SKM-1 (cell line): ENCODE results near the gene GPC5.

Experiments used
- DNase-seq: peaks from one replicate; lab custom pipeline; 2025; ENCODE audit not compliant: unreplicated experiment; lab: John Stamatoyannopoulos, UW

The GPC5 gene

DNA sequence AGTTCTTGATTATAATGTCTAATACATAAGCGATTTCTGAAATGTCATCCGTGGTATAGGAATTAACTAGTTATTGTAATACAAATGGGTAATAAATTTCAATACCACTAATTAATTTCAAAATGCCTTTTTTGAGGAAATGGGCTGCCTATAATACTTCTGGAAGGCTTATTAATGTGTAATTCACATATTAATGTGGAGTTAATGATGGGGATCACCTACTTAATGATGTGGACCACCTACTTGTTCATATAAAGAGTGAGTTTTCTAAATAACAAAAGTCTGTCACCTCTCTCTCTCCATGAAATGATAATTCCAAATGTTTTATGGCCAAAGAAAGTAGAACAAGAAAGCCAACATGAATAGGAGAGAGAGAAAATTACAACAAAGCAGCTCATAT is 914.4 kb downstream of the GPC5 start:
- no peak for DNase-seq

DNA sequence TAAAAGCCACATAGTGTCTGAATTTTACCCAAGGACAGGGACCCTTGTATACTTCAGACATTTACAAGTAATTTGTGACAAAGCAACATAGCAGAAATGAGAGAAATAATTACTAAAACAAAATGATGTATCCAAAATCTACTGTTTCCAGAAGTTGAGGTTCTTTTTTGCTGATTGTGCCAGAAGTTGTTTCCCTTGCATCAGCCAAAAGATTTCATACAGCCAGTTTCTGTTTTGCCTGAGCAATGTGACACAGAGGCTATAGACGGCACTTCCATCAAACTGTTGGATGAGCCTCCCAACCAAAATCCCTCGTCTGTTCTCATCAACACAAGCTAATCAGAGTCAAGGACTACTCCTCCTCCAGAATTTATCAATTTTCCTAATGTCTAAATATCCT is 915.0 kb downstream of the GPC5 start:
- DNase-seq = no peak

DNA sequence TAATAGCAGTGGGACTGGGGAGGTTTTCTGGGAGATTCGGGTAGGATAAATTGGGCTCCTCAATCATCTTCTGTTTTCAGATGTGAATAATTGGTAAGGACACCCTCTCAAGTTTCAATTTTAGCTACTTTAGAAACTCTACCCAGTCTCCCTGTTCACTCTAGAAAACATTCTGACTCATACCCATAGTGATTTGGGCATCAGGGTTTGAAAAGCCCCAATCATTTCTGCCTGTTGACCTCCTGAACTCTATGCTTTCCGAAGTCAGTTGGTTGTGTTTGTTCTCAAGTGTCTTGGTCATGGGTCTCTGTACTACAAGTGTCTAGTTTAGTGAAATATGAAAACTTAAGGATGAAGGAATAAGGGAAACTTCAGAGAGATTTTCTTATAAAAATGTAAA is 916.8 kb downstream of the GPC5 start:
- DNase-seq = no peak

DNA sequence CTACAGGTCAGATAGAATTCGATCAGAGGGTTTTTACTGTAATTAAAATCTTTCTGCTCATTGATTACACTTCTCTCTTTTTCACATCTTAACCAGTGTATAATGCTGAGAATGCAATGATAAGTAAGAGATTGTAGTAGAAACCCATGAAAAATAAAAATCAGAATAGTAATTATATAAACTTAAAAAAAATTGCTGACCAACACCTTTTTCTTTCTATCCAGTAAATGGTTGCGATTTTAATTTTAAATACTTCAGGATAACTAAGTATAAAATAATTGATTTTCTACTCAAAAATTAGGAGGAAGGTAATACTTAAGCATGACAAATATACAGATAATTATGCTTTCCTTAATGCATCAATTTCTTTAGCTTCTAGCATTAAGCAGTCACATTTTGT is 917.6 kb downstream of the GPC5 start:
- DNase-seq = no peak

DNA sequence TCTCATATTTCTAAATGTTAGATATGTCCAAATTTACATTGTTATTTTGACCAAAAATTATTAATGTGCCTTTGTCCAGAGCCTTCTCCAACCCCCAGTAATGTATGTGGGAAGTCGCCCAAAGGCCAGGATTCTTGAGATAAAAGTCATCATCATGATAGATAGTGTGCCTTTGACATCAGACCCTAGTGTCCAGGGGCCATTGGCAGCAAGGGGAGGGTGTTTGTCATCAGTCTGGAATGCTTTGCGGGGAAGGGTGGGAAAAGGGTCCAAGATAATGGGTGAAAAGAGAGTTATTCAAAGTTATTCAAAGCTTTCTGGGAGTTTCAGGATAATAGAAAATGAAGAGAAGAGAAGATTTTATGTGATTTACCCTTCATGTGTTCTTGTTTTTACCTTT is 918.6 kb downstream of the GPC5 start:
- DNase-seq = no peak

DNA sequence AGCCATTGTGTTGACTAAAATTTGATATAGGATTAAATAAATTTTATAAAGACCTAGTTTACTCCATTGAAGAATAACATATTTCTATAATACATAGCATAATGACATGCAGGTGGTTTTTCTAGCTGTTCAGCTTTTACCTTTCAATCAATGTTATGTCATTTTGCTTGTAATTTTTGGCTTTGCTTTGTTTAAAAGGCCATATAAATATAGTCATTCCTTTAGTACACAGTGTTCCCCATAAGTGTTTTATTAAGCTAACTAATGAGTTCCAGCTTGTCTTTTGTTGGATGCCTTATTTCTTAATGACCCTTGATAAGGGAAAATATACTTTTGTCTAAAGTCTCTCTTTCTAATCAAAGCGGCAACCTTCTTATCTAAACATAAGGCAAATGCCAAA is 921.9 kb downstream of the GPC5 start:
- no peak for DNase-seq

DNA sequence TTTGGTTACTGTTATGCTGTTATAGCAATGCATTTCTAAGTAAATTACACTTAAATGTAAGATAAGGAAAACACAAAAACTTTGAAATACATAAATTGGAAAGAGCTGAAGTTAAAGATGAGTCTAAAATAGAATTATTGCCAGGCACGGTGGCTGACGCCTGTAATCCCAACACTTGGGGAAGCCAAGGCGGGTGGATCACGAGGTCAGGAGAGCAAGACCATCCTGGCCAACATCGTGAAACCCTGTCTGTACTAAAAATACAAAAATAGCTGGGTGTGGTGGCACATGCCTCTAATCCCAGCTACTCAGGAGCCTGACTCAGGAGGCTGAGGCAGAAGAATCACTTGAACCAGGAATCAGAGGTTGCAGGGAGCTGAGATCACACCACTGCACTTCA is 922.8 kb downstream of the GPC5 start:
- no peak for DNase-seq

DNA sequence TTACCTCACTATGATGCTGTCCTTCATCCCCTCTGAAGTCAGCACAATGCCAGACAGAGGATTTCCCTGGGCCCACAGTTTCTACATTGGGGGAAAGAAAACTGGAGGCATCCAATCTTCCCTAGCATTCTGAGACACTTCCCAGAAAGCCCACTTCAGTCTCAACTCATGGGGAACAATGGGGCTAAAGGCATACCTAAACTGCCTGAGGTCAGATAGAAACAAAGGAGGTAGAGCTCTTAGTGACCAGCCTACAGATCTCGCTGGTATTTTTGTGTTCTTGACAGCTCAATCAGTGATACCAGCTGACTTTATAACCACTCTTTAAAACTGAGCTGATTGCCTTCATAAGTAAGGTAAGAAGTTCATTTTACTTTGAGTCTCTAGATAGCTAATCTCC is 947.2 kb downstream of the GPC5 start:
- DNase-seq = no peak

DNA sequence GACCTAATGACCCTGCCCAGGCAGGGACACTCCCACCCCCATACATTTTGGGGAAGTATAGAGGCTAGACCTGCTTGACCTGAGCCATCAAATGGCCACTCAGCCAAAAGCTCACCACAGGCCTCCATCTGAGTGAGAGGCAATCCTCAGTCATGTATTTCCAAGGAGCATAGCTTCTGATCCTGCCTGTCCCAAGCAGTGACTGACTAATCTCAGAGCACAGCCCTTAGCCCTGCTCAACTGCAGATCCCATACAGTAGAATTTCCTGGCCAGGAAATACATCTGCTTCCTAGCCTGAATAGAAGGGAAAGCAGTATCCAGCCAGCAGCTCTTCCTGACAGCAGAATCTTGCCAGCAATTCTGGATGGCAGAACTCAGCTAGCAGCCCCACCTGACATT is 947.6 kb downstream of the GPC5 start:
- DNase-seq = no peak

DNA sequence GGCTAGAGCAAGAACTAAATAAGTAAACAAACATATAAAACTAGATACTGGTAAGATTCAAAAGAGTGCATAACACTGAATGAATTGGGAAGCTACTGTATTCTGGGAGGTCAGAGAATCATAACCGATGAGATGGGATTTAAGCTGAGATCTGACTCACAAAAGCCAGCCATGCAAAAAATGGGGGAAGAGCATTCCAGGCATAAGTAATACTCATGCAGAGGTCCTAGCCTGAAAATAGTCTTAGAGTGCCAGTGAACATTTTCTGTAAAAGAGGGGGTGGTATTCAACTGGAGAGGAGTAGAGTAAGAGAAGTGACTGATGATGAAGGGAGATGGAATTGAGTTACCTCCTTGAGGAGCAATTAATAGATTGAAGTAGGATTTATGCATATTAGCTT is 956.2 kb downstream of the GPC5 start:
- no peak for DNase-seq

DNA sequence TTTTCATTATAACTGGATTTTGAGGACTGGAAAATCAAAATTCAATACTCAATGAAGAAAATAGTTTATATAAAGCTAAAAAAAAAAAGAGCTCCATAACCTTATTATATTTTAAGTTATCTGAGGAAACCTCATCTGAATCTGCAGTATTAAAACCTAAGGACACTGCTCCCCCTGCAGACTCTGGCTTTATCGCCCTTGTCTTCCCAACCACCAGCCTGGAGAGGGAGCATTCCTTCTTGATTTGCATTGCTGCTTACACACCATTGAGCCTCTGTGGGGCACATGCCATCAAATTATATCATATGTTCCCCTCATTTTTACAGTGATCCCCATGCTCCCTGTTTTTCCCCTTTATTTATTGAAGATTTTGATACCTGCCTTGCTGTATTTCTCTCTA is 956.8 kb downstream of the GPC5 start:
- no peak for DNase-seq

DNA sequence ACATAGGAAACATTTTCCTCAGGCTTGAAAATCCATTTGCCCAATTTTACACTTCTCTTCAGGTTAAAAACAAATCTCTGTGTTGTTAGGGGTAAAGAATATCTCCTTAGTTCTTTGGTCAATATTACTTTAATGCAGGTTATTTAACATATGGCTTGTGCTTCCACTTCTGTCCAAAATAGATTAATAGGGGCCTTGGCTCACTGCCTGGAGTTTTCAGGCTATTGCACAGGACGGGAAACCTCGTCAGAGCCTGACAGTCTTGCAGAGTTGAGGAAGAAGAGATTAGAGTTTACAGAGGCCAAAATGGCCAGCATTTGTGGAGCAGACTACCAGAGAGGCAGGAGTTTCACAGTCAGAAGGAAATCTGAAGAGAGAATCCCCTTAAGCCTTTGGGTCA is 964.3 kb downstream of the GPC5 start:
- no peak for DNase-seq

DNA sequence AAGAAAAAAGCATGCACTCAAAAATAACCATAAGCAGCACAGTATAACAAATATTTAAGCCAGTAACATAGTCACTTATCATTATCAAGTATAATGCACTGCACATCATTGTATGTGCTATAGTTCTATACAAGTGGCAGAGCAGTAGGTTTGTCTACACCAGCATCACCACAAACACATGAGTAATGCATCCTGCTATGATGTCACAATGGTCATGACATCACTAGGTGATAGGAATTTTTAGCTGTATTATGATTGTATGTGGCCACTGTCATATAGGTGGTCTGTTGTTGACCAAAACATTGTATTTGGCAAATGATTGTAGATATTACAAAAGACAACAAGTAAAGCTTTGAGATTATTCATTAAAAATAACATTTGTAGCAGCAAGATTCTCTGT is 967.5 kb downstream of the GPC5 start:
- DNase-seq = no peak

DNA sequence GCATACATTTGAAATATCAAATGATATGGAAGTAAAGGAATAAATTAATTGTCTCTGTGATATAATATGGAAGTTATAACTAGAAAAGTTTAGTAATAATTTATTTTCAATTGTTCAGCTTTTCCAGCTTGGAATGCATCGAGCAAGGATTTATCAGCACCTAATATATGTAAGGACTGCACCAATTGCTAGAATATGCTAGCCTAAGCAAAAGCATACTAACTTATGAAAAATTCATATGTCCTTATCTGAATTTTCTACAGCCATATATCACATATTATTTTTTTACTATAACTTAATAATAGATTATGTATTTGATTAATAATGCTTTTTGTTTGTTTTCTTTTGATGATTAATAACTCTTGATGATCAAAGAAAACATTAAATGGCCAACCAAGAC is 979.0 kb downstream of the GPC5 start:
- DNase-seq = no peak

DNA sequence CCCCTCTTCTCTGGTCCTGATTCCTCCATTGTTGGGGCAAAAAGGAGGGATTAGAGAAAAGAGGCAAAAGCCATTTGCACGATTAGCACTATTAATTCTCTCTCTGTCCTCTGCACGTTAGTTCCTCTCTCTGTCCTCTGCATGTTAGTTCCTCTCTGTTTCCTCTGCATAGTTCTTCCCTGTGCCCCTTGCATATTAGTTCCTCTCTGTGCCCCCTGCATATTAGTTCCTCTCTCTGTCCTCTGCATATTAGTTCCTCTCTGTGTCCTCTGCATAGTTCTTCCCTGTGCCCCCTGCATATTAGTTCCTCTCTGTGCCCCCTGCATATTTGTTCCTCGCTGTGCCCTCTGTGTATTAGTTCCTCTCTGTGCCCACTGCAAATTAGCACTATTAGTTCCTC is 981.0 kb downstream of the GPC5 start:
- DNase-seq = peak; percentile 25

DNA sequence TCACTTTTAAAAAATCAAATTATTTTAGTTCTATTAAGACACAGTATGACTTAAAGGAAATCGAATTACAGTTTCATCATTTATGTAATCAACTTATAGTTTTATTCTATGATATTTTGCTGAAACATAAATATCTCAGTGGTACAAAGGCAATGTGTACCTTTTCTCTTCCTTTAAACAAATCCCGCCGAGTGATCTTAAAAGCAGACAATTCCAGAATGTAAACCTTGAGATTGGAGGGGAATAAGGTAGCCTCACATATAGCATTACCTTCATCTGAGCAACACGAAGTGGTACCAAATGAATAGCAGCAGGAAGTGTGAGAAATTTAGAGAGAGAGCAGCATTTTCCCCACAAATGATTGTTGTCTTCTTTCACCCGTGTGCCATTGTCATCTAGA is 986.0 kb downstream of the GPC5 start:
- no peak for DNase-seq

DNA sequence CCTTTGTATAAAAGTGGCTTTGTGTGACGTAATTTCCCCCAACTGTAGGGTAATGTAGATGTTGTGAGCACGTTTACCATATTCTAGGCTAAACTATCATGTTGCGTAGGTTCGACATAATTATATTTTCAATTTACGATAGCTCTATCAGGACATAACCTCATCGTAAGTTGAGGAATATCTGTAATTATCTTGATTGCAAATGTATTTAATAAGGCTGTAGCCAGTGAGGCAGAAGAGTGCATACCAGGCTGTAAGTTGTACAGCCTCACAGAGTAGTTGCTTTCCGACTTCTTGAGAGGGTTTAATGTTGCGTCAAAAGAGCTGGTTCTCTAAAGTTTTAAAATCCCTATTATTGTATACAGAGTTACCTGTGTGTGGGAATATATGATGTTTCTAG is 988.8 kb downstream of the GPC5 start:
- DNase-seq = no peak

DNA sequence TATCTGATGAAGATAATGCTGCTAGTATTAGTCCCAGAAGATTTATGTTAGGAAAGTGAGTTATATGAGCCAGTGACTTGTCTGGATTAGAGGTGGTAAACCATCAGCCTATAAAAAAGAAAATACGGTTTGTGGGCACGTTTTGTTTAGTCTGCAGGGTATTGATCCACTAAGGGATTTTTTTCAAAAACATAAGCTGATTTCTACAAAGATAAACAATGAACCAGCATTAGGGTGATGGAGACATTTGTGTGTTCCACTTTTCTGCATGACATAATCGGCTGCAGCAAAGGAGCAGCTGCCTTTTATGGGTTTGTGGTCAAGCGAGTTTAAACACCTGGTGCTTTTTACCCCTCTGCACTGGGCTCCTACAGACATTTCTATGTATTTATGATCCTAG is 991.8 kb downstream of the GPC5 start:
- DNase-seq = no peak

DNA sequence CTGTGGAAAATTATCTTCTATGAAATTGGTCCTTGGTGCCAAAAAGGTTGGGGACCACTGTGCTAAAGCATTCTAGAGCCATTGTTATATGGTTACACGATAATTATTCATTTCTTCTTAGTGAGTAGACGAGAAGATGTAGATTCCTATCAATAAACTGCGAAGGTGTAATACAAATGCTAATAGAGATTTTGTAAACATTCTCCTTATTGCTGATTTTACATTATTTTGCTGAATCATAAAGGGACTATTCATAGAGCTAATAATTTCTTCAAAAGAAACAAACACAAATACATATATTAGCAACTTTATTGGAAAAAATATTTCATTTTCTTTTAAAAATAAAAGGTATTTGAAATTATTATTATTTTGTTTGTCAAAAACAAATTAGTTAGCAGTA is 1005.2 kb downstream of the GPC5 start:
- DNase-seq = no peak

DNA sequence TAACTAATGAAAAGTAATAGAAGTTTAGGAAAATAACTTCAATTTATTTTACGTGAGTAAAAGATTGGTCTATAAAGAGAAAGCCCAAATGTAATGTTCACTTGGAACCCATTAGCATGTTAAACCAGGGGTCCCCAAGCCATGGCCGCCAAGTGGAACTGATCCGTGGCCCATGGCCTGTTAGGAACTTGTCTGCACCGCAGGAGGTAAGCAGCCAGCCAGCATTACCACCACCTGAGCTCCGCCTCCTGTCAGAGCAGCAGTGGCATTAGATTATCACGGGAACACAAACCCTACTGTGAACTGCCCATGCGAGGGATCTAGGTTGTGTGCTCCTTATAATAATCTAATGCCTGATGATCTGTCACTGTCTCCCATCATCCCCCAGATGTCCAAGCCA is 1009.4 kb downstream of the GPC5 start:
- no peak for DNase-seq

DNA sequence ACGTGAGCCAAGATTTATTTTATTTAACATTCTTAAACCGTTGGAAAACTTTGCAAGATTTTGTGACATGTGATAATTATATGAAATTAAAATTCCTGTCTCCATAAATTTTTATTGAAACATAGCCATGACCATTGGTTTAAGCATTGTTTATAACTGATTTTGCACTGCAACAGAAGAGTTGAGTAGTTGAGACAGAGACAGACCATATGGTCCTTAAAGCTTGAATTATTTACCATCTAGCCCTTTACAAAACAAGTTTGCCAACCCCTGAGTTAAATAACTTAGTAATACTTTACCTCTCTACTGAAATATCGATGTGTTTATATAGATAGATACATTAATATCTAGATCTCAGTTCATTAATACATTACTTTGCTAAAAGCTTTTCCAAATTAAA is 1014.1 kb downstream of the GPC5 start:
- DNase-seq = no peak

DNA sequence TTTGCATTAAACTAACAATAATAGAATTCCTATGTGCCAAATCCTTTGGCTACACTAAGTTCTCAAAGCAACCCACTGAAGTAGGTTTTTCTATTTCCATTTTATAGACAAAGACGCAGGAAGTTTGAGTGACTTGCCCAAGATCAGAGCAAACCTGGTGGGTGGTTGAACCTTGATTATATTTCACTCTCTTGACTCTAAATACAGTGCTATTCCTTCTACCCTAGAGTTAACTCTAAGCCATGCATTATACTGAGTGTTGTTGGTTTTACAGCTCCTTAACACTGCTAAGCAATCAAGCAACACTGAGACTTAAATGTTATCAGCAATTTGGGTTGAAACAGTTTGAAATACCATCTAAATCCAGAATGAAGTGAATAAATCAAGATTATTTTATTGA is 1014.6 kb downstream of the GPC5 start:
- DNase-seq = no peak

DNA sequence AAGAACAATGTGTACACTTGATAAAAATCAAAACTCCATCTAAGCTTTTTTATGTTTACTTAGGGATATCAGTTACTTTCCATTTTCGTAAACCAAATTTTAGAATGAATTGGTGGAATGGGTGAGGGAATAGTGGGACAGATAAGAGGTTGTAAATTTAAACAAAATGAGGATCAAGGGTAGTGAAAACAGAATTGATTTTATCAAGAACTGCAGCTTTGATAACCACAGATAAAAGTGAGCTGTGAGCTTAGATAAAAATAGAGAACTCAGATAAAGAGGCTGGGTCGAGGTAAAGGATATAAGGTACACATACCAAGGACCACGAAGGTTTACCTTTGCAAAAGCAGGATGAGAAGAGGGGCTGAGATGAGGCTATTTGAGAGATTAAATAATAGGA is 1015.0 kb downstream of the GPC5 start:
- no peak for DNase-seq

DNA sequence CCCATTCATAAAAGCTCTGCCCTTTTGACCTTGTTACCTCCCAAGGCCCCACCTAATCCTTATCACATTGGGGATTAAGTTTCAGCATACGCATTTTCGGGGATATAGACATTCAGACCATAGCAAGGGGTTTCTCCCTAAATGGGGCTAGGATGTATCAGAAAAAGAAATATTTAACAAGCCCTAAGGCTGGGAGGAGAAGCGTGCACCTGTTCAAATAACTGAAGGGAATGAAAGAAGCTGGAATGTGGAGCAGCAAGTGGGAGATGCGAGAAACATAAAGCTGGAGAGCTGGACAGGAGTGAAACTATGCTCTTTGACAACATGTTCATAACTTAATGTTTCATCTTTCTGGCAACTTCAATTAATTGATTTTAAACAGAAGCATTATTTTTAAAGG is 1016.4 kb downstream of the GPC5 start:
- no peak for DNase-seq
